Nephron progenitor cell (in vitro differentiated cells): Measurements from ENCODE around the gene LMBRD2.

Source experiments
- DNase-seq: peaks from one replicate; pipeline ENCODE4 v3.0.0; 2021
- H3K27ac Mint-ChIP-seq: 2 replicates; pipeline ENCODE4 v1.8.0; 2021; ENCODE audit warnings: mild to moderate bottlenecking, moderate library complexity, mixed read lengths
- H3K27me3 Mint-ChIP-seq: 2 replicates; pipeline ENCODE4 v1.8.0; 2021; ENCODE audit warnings: mild to moderate bottlenecking, low read depth, mixed read lengths; ENCODE audit not compliant: poor library complexity
- H3K36me3 Mint-ChIP-seq: 2 replicates; pipeline ENCODE4 v1.8.0; 2021; ENCODE audit warnings: low read depth, mixed read lengths
- H3K4me1 Mint-ChIP-seq: 2 replicates; pipeline ENCODE4 v1.8.0; 2021; ENCODE audit warnings: mixed read lengths
- H3K4me3 Mint-ChIP-seq: 2 replicates; pipeline ENCODE4 v1.8.0; 2021; ENCODE audit warnings: mild to moderate bottlenecking, moderate library complexity, mixed read lengths
- H3K9me3 Mint-ChIP-seq: 2 replicates; pipeline ENCODE4 v1.8.0; 2021; ENCODE audit warnings: mild to moderate bottlenecking, moderate library complexity, mixed read lengths
- CTCF ChIP-seq: fragments of 200-600 bp; sonication (generic); IDR thresholded peaks from 2 replicates; pipeline ENCODE4 v1.5.0; 2021; ENCODE audit warnings: antibody characterized with exemption

The LMBRD2 gene

GRCh38 chr5:36152324-36153297, 924 bp upstream of the LMBRD2 start:
- Mint-ChIP-seq H3K27me3 (peaks cover 6% of the 10 kb centered on the region), H3K4me3 (peak overlapping the region; percentile 95), H3K9me3 (no peaks in the 10 kb centered on the region), H3K4me1 (peaks cover 60% of the 10 kb centered on the region), H3K27ac (peak overlapping the region; percentile 86), H3K36me3 (peaks cover 40% of the 10 kb centered on the region)
- no peak for TF ChIP-seq CTCF
- peak; percentile 20 for DNase-seq

- Mint-ChIP-seq H3K36me3 (peaks cover 23% of the 10 kb centered on the region), H3K4me1 (peaks cover 46% of the 10 kb centered on the region), H3K27me3 (peaks cover 6% of the 10 kb centered on the region), H3K27ac (peak overlapping the region; percentile 94), H3K4me3 (peak overlapping the region; percentile 95), H3K9me3 (no peaks in the 10 kb centered on the region)
- no peak for TF ChIP-seq CTCF
- DNase-seq = peak; percentile 39
Observed at GRCh38 chr5:36150676-36151433, 832 bp downstream of the LMBRD2 start.

- TF ChIP-seq CTCF = no peak
- Mint-ChIP-seq H3K36me3 (peaks cover 4% of the 10 kb centered on the region), H3K4me1 (peaks cover 17% of the 10 kb centered on the region), H3K9me3 (no peaks in the 10 kb centered on the region), H3K4me3 (no peak overlapping the region), H3K27ac (no peak overlapping the region), H3K27me3 (peaks cover 6% of the 10 kb centered on the region)
- DNase-seq = no peak
Observed at GRCh38 chr5:36147681-36148080, 4.0 kb downstream of the LMBRD2 start.

GRCh38 chr5:36146390-36146789, 5.3 kb downstream of the LMBRD2 start:
- H3K9me3 Mint-ChIP-seq = no peaks in the 10 kb centered on the region
- DNase-seq = no peak
- peaks cover 2% of the 10 kb centered on the region for H3K27me3 Mint-ChIP-seq
- no peak for TF ChIP-seq CTCF
- H3K36me3 Mint-ChIP-seq = peaks cover 4% of the 10 kb centered on the region
- H3K4me1 Mint-ChIP-seq = peaks cover 14% of the 10 kb centered on the region
- no peak overlapping the region for H3K27ac Mint-ChIP-seq
- no peak overlapping the region for H3K4me3 Mint-ChIP-seq

GRCh38 chr5:36145311-36145710, 6.4 kb downstream of the LMBRD2 start:
- Mint-ChIP-seq H3K27ac (no peak overlapping the region), H3K4me1 (peaks cover 5% of the 10 kb centered on the region), H3K36me3 (peaks cover 4% of the 10 kb centered on the region), H3K9me3 (no peaks in the 10 kb centered on the region), H3K27me3 (no peaks in the 10 kb centered on the region), H3K4me3 (no peak overlapping the region)
- no peak for TF ChIP-seq CTCF
- DNase-seq = no peak
